ENCODE results near the gene MTMR2. TPM values are rescaled to one million over a fixed set of nuclear protein-coding genes. Genes with fewer than 3 reads are reported as not detected.

MTMR2 gene
- polyA plus RNA-seq, 1 experiment = 43.3 TPM

GRCh38 chr11:95789506-95790122, 134.3 kb downstream of the MTMR2 start, which contains the start of gene FAM76B:
FAM76B (minus strand) TSS chr11:95789782; CDS start chr11:95789478, 304 bp downstream.
- H3K27me3 ChIP-seq (ENCODE audit: control insufficient read depth, insufficient read depth, low read length) = no peaks in the 10 kb centered on the region
- POLR2A ChIA-PET = interaction anchor here (0.7 to 1.8 kb wide), 9 partner anchors 38 to 635 kb away, joined by 3 to 12 read pairs (median 4); partner anchors contain the start of genes CCDC82, JRKL and MTMR2
- TF ChIP-seq CTCF (IDR thresholded peaks at IDR 0.05; ENCODE audit: low read depth, low read length) = no peak
- peaks cover 3% of the 10 kb centered on the region; the same call in 1 of the 2 replicates for H3K9me3 ChIP-seq (ENCODE audit: control insufficient read depth, insufficient read depth, low read length)
- peak within 1 kb of the TSS; percentile 86 for H3K4me3 ChIP-seq (ENCODE audit: low read depth, low read length)
- CTCF ChIA-PET = interaction anchor here (0.6 to 2.4 kb wide), 6 partner anchors 46 to 841 kb away, joined by 3 to 14 read pairs (median 4); partner anchors contain the start of gene MAML2
- peak; percentile 98 for DNase-seq (ENCODE audit: low read depth, low spot score)
- H3K27ac ChIP-seq (ENCODE audit: low read depth, low read length) = peak within 1 kb of the TSS; percentile 98

- TF ChIP-seq CTCF (IDR thresholded peaks at IDR 0.05; ENCODE audit: low read depth, low read length) = peak; percentile 47
- peaks cover 3% of the 10 kb centered on the region; the same call in 1 of the 2 replicates for H3K9me3 ChIP-seq (ENCODE audit: control insufficient read depth, insufficient read depth, low read length)
- ChIA-PET CTCF (interaction anchor here (0.6 to 1.5 kb wide), 6 partner anchors 24 to 840 kb away, joined by 3 to 6 read pairs (median 4); partner anchors contain the start of gene MAML2), POLR2A (interaction anchor here (0.9 to 1.6 kb wide), 6 partner anchors 39 to 636 kb away, joined by 3 to 12 read pairs (median 4); partner anchors contain the start of genes CCDC82 and JRKL)
- H3K27ac ChIP-seq (ENCODE audit: low read depth, low read length) = peak overlapping the region; percentile 98
- H3K4me3 ChIP-seq (ENCODE audit: low read depth, low read length) = peak overlapping the region; percentile 86
- no peaks in the 10 kb centered on the region for H3K27me3 ChIP-seq (ENCODE audit: control insufficient read depth, insufficient read depth, low read length)
- DNase-seq (ENCODE audit: low read depth, low spot score) = no peak
These were observed 134.9 kb downstream of the MTMR2 start for GRCh38 chr11:95788921-95789505.

Small RNA genes lying within 50 kb of the gene (small RNA-seq; reads per million reads assigned to genes)
- gene RNA5SP345 (ENCODE audit: insufficient read length, low read depth) = not detected

Other genes with a start within 250 kb of the MTMR2 start
- 14.9 and 21.2 TPM in 2 replicates for gene FAM76B, start 134.3 kb downstream of the MTMR2 start, polyA plus RNA-seq (2011; rRNA removed)
- gene CEP57, start 133.6 kb downstream of the MTMR2 start, polyA plus RNA-seq (2011; rRNA removed) = 27.6 and 49.2 TPM in 2 replicates

Measured in AG04450 (cell line).